Nephron (organoid): ENCODE data around the gene TESK2.
"Not testable (repeated sequence)": the region's sequence is repeated elsewhere in the genome, so short reads cannot be mapped to it uniquely, and the experiment has no call there.

ENCODE experiments used
- H3K27ac Mint-ChIP-seq, 3 experiments: 2 replicates each; pipeline ENCODE4 v1.8.0; 2020; ENCODE audit warnings: mixed read lengths in 3 of 3, mild to moderate bottlenecking in 2 of 3, moderate library complexity in 1 of 3
- H3K27me3 Mint-ChIP-seq: 2 replicates; pipeline ENCODE4 v1.8.0; 2021; ENCODE audit warnings: low read depth, mild to moderate bottlenecking, moderate library complexity, mixed read lengths
- H3K36me3 Mint-ChIP-seq: 2 replicates; pipeline ENCODE4 v1.8.0; 2020; ENCODE audit warnings: low read depth, mixed read lengths
- H3K4me1 Mint-ChIP-seq: 2 replicates; pipeline ENCODE4 v1.8.0; 2020; ENCODE audit warnings: mixed read lengths
- H3K4me3 Mint-ChIP-seq, 3 experiments: 2 replicates each; pipeline ENCODE4 v1.8.0; 2020; ENCODE audit warnings: mild to moderate bottlenecking in 3 of 3, mixed read lengths in 3 of 3, moderate library complexity in 2 of 3
- H3K9me3 Mint-ChIP-seq: 2 replicates; pipeline ENCODE4 v1.8.0; 2020; ENCODE audit warnings: mixed read lengths
- CTCF ChIP-seq, 3 experiments: fragments of 200-600 bp; sonication (generic); IDR thresholded peaks; one replicate each; pipeline ENCODE4 v1.5.0; 2021; ENCODE audit warnings: antibody characterized with exemption in 3 of 3; ENCODE audit not compliant: unreplicated experiment in 3 of 3

TESK2 gene

DNA sequence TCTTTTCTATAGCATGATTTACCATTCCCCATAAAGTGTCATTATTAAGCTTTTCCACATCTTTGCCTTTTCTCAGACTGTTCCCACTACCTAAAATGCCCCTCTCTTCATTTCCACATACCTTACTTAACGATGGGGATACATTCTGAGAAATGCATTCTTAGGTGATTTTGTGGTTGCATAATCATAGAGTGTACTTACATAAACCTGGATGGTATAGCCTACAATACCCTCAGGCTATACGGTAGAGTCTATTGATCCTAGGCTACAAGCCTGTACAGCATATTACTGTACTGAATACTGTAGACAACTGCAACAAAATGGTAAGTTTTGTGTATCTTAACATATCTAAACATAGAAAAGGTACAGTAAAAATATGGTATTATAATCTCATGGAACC is 95.9 kb downstream of the TESK2 start:
- no peak for TF ChIP-seq CTCF (IDR thresholded peaks at IDR 0.05; ENCODE audit: unreplicated experiment in 3 of 3)

DNA sequence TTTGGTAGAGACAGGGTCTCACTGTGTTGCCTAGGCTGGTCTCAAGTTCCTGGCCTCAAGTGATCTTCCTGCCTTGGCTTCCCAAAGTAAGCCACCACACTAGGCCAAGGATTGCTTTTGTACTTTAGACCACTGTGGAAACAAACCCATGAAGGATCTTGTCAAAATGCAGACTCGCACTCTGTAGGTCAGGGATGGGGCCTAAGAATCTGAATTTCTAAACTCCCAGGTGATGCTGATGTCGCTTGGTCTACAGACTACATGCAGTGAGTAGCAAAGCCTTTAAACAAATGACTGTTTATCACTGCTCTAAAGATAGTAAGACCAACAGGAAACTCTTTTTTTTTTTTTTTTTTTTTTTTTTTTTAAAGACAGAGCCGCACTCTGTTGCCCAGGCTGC is 96.6 kb downstream of the TESK2 start:
- no peaks in the 10 kb centered on the region for H3K9me3 Mint-ChIP-seq
- H3K27me3 Mint-ChIP-seq: no peaks in the 10 kb centered on the region
- no peak overlapping the region for H3K4me3 Mint-ChIP-seq
- peaks cover 4% of the 10 kb centered on the region for H3K4me1 Mint-ChIP-seq
- no peak overlapping the region for H3K27ac Mint-ChIP-seq
- TF ChIP-seq CTCF (IDR thresholded peaks at IDR 0.05; ENCODE audit: unreplicated experiment in 3 of 3): no peak
- H3K36me3 Mint-ChIP-seq: no peaks in the 10 kb centered on the region

More for the DNA sequence above, 95.9 kb downstream of the TESK2 start:
- Mint-ChIP-seq H3K9me3 (no peaks in the 10 kb centered on the region), H3K27me3 (no peaks in the 10 kb centered on the region), H3K27ac (no peak overlapping the region), H3K4me3 (no peak overlapping the region), H3K4me1 (peaks cover 4% of the 10 kb centered on the region), H3K36me3 (no peaks in the 10 kb centered on the region)

DNA sequence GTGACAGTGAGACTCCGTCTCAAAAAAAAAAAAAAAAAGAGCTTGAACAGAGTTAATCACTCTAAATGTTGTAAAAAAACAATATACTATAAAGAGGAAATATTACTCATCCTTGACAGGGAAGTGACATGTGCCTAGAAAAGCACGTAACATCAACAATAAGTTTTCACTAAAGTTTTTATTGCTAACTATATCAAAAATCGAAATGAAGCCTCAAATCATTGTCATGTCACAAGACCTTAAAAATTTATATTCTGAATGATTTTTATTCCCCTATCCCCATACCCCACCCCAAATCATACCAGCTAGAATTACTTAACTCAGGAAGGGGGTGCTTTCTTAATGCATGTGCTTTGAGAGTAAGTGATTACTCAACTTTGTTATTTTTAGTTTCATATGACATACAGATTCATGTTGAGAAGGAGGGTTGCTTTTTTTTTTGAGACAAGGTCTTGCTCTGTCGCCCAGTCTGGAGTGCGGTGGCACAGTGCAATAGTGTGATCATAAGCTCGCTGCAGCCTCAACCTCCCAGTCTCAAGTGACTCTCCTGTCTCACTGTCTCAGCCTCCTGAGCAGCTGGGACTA is 97.2 kb downstream of the TESK2 start:
- no peak overlapping the region for H3K4me3 Mint-ChIP-seq

DNA sequence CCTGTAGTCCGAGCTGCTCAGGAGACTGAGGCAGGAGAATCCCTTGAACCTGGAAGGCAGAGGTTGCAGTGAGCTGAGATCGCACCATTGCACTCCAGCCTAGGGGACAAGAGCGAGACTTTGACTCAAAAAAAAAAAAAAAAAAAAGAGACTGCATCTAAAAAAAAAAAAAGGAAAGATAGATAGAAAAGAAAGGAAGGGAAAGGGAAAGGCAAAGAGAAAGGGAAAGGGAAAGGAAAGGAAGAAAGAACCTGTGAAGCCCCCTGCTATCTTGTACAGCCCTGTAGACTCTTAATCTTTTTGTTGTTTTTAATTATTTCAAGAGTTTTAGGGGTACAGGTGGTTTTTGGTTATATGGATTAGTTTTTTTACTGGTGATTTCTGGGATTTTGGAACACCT is 104.7 kb downstream of the TESK2 start:
- Mint-ChIP-seq H3K4me1 (no peaks in the 10 kb centered on the region), H3K9me3 (no peaks in the 10 kb centered on the region), H3K27me3 (peaks cover 3% of the 10 kb centered on the region), H3K4me3 (no peak overlapping the region), H3K36me3 (no peaks in the 10 kb centered on the region), H3K27ac (no peak overlapping the region)
- TF ChIP-seq CTCF (IDR thresholded peaks at IDR 0.05; ENCODE audit: unreplicated experiment in 3 of 3): no peak

More for the DNA sequence above, 97.2 kb downstream of the TESK2 start:
- TF ChIP-seq CTCF (IDR thresholded peaks at IDR 0.05; ENCODE audit: unreplicated experiment in 3 of 3): no peak
- Mint-ChIP-seq H3K9me3 (no peaks in the 10 kb centered on the region), H3K36me3 (no peaks in the 10 kb centered on the region), H3K27me3 (no peaks in the 10 kb centered on the region), H3K4me1 (peaks cover 4% of the 10 kb centered on the region), H3K27ac (no peak overlapping the region)

GRCh38 chr1:45385302-45385701 is 105.7 kb downstream of the TESK2 start:
- H3K36me3 Mint-ChIP-seq: no peaks in the 10 kb centered on the region
- H3K9me3 Mint-ChIP-seq: no peaks in the 10 kb centered on the region
- no peaks in the 10 kb centered on the region for H3K4me1 Mint-ChIP-seq
- H3K4me3 Mint-ChIP-seq: no peak overlapping the region
- peaks cover 3% of the 10 kb centered on the region for H3K27me3 Mint-ChIP-seq
- TF ChIP-seq CTCF (IDR thresholded peaks at IDR 0.05; ENCODE audit: unreplicated experiment in 3 of 3): no peak
- no peak overlapping the region for H3K27ac Mint-ChIP-seq

GRCh38 chr1:45384213-45384612 is 106.8 kb downstream of the TESK2 start:
- not testable (repeated sequence) for H3K4me3 Mint-ChIP-seq, H3K27me3 Mint-ChIP-seq, H3K9me3 Mint-ChIP-seq, H3K27ac Mint-ChIP-seq, H3K4me1 Mint-ChIP-seq, H3K36me3 Mint-ChIP-seq
